Peyer's patch (tissue), 4 donors: ENCODE results near the gene PMPCA. TPM values are rescaled to one million over a fixed set of nuclear protein-coding genes. Genes with fewer than 3 reads are reported as not detected.
A peak's percentile ranks its signal among the peaks of the same experiment; 100 is the strongest.

Experiments used
- DNase-seq, 3 donors: peaks; one replicate each; pipeline ENCODE4 v3.0.0-alpha.2; 2017 to 2019
- H3K27ac ChIP-seq, 4 donors: fragments of 200-600 bp; sonication (generic); one replicate each; pipeline ENCODE4 v1.5.1; 2016 to 2019
- H3K27me3 ChIP-seq, 2 donors: fragments of 200-600 bp; sonication (generic); one replicate each; pipeline ENCODE4 v1.5.1; 2019
- H3K36me3 ChIP-seq, 3 donors: fragments of 200-600 bp; sonication (generic); one replicate each; pipeline ENCODE4 v1.5.1; 2016 to 2019
- H3K4me1 ChIP-seq, 4 donors: fragments of 200-600 bp; sonication (generic); one replicate each; pipeline ENCODE4 v1.5.1; 2016 to 2019
- H3K4me3 ChIP-seq, 4 donors: fragments of 200-600 bp; sonication (generic); 1 replicate in 3 of 4; 2 replicates in 1 of 4; pipeline ENCODE4 v1.5.1; 2016 to 2019; ENCODE audit warnings: mild to moderate bottlenecking in 1 of 4
- H3K9me3 ChIP-seq, 4 donors: fragments of 200-600 bp; sonication (generic); one replicate each; pipeline ENCODE4 v1.5.1; 2016 to 2019; ENCODE audit warnings: mild to moderate bottlenecking in 1 of 4
- POLR2A ChIP-seq, 2 donors: fragments of 450-650 bp; IDR thresholded peaks; one replicate each; pipeline ENCODE4 v1.5.1; 2017; ENCODE audit warnings: antibody characterized with exemption in 2 of 2, mild to moderate bottlenecking in 2 of 2, moderate library complexity in 2 of 2
- total RNA-seq, 4 donors: library from RNA; depleted of rRNA; stranded (reverse); fragments of >200 nt; gene quantifications; one replicate each; pipeline ENCODE4 v1.1.0, GENCODE V29; 2016
- TF ChIP-seq, protein P1 (sequence below), 6 experiments: fragments of 450-650 bp in 4 of 6; fragments of 200-600 bp in 2 of 6; sonication (generic) in 1 of 6; IDR thresholded peaks; one replicate each; pipeline ENCODE4 v1.5.1; 2017 to 2019; ENCODE audit warnings: antibody characterized with exemption in 6 of 6, mild to moderate bottlenecking in 3 of 6, moderate library complexity in 1 of 6

PMPCA gene
- total RNA-seq, 4 donors from 2014 or later = 32.8 to 73.4 (median 47.3) TPM

DNA sequence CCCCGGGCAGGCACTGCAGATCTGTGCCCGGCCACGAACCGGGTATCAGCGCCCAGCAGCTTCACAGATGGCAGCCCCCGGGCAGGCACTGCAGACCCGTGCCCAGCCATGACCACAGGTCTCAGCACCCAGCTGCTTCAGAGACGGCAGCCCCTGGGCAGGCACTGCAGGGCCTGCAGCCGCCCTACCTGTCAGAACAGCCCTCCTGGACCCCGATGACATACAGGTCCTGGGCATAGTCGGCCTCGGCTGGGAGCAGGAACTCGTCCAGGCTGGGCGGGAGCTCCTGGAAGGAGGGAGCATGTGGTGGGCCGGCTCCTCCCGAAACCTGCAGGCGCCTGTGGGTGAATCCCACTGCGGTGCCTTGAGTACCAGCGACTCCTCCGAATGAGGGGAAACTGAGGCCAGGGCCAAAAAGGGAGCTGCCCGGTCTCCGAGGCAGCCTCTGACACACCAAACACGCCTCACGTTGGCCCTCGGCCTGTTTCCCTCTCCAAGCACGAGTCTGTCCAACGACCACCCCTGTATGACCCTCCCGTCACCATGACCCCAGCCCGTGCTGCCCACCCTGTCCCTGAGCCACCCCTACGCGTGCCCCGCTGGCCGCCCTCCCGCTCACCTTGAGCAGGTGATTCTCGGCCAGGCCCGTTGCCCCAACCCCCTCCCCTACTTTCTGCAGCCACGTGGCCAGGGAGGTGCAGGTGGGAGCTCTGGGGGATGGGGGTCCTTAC, 23.6 kb downstream of the PMPCA start:
- Histone ChIP-seq H3K9me3 (no peaks in the 10 kb centered on the region), H3K4me1 (peaks cover 0 to 27% (median 15%) of the 10 kb centered on the region in 4 donors), H3K36me3 (peaks cover 0 to 46% (median 0%) of the 10 kb centered on the region in 3 donors), H3K4me3 (no peak overlapping the region), H3K27me3 (no peaks in the 10 kb centered on the region), H3K27ac (no peak overlapping the region)
- no peak for TF ChIP-seq POLR2A (IDR thresholded peaks at IDR 0.05)
- TF ChIP-seq, protein P1, sequence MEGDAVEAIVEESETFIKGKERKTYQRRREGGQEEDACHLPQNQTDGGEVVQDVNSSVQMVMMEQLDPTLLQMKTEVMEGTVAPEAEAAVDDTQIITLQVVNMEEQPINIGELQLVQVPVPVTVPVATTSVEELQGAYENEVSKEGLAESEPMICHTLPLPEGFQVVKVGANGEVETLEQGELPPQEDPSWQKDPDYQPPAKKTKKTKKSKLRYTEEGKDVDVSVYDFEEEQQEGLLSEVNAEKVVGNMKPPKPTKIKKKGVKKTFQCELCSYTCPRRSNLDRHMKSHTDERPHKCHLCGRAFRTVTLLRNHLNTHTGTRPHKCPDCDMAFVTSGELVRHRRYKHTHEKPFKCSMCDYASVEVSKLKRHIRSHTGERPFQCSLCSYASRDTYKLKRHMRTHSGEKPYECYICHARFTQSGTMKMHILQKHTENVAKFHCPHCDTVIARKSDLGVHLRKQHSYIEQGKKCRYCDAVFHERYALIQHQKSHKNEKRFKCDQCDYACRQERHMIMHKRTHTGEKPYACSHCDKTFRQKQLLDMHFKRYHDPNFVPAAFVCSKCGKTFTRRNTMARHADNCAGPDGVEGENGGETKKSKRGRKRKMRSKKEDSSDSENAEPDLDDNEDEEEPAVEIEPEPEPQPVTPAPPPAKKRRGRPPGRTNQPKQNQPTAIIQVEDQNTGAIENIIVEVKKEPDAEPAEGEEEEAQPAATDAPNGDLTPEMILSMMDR (IDR thresholded peaks at IDR 0.05) = no peak
- DNase-seq = no peak

DNA sequence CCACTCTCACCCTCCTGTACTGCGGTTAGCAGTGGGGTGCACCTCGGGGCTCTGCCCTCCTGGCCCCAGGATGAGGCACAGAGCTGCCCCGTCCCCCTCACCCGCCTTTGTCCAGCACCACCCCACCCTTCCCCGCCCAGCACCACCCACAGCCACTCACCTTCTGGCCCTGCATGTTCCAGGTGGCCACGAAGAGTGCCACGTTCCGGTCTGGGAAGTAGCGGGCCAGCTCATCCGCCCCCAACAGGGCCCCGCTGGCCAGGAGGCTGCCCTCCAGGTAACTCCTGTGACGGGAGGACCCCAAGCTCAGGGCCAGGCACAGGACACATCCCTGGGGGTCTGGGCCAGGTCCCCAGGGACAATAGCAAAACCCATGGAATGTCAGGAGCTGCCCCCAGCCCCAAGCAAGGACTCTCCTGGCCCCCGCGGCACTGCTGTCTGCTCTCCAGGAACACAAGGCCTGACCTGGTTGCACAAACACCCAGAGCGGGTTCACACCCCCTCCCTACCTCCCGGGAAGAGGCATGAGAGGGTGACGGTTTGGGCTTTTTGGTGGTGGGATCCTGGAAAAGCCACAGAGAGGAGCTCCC, 24.2 kb downstream of the PMPCA start:
- Histone ChIP-seq H3K4me1 (peaks cover 0 to 27% (median 15%) of the 10 kb centered on the region in 4 donors), H3K36me3 (peaks cover 0 to 39% (median 0%) of the 10 kb centered on the region in 3 donors), H3K27ac (no peak overlapping the region), H3K9me3 (no peaks in the 10 kb centered on the region), H3K27me3 (no peaks in the 10 kb centered on the region), H3K4me3 (no peak overlapping the region)
- TF ChIP-seq POLR2A (IDR thresholded peaks at IDR 0.05) = no peak
- TF ChIP-seq, protein P1 (IDR thresholded peaks at IDR 0.05) = no peak
- DNase-seq = no peak

DNA sequence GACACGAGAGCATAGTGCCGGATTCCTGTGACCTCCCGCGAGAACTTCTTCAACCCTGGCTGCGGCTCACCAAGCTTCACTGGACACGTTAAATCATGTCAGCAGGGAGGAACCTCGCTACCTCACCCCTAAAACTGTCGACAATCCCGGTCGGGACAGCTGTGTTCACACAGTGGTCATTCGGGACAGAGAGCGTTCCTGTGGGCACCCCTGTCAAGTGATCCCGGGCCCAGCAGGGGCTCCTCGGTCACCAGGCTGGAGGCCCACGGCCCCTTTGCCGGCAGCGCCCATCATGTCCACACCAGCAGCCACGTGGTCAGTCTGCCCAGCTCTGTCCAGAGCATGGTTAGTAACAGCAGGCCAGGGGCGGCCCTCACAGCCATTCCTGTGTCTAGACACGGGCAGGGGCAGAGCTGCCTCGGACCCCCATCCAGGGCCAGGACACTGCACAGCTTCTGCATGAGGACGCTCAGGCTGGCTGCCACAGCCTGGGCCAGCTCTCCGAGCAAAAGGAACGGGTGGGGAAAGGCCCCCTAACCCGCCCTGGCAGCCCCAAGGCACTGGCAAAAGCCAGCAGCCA, 25.7 kb downstream of the PMPCA start:
- no peak overlapping the region for H3K27ac ChIP-seq
- H3K27me3 ChIP-seq = no peaks in the 10 kb centered on the region
- no peak for DNase-seq
- peaks cover 0 to 34% (median 0%) of the 10 kb centered on the region in 3 donors for H3K36me3 ChIP-seq
- TF ChIP-seq, protein P1 (IDR thresholded peaks at IDR 0.05) = no peak
- no peak for TF ChIP-seq POLR2A (IDR thresholded peaks at IDR 0.05)
- H3K9me3 ChIP-seq = no peaks in the 10 kb centered on the region
- no peak overlapping the region for H3K4me3 ChIP-seq
- H3K4me1 ChIP-seq = peaks cover 0 to 33% (median 17%) of the 10 kb centered on the region in 4 donors

DNA sequence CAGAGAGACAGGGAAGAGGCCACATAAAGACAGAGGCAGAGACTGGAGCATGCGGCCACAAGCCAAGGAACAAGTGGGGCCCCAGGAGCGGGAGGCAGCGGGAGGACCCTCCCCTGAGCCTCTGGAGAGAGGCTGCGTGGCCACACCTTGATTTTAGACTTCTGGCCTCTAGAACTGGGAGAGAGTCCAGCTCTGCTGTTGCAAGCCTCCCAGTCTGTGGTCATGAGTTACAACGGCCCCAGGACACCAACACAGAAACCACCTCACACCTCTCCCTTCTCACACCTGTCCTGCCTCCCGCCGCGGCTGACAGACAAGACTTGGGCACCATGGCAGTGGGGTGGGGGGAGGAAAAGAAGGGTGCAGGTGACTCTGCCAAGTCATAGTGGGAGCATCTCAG, 27.0 kb downstream of the PMPCA start:
- H3K27ac ChIP-seq = no peak overlapping the region
- H3K9me3 ChIP-seq = no peaks in the 10 kb centered on the region
- peak overlapping the region in 1 of 4 donors; percentile 94 for H3K4me3 ChIP-seq
- H3K36me3 ChIP-seq = peaks cover 0 to 39% (median 0%) of the 10 kb centered on the region in 3 donors
- H3K27me3 ChIP-seq = no peaks in the 10 kb centered on the region
- H3K4me1 ChIP-seq = peaks cover 0 to 33% (median 17%) of the 10 kb centered on the region in 4 donors
- no peak for TF ChIP-seq POLR2A (IDR thresholded peaks at IDR 0.05)
- TF ChIP-seq, protein P1 (IDR thresholded peaks at IDR 0.05) = no peak
- DNase-seq = no peak

DNA sequence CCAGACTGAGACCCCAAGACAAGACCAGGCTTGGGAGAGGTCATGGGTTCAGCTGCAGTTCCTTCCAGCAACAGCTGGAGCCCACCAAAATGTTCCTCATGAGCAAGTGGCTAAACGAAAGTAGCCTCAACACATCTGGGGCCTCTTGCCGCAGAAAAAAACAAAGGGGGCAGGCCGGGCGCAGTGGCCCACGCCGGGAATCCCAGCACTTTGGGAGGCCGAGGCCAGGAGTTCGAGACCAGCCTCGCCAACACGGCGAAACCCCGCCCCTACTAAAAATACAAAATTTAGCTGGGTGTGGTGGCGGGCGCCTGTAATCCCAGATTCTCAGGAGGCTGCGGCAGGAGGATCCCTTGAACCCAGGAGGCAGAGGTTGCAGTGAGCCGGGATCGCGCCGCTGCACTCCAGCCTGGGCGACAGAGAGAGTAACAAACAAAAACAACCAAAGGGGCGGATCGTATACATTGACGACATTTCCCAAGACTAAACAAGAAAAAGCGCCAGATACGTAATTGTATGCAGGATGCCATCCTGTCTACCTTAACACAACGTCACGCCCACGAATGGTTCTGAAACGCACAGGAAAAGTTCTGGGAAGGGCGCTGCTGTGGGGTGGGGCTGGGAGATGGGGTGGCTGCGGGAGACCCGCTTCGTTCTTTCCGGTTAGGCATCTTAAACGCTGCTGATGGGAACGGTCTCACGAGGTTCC, 27.5 kb downstream of the PMPCA start:
- no peaks in the 10 kb centered on the region for H3K27me3 ChIP-seq
- H3K27ac ChIP-seq = peak overlapping the region in 1 of 4 donors; percentile 87
- TF ChIP-seq, protein P1 (IDR thresholded peaks at IDR 0.05) = no peak
- TF ChIP-seq POLR2A (IDR thresholded peaks at IDR 0.05) = no peak
- H3K36me3 ChIP-seq = peaks cover 0 to 40% (median 0%) of the 10 kb centered on the region in 3 donors
- H3K9me3 ChIP-seq = no peaks in the 10 kb centered on the region
- peak overlapping the region; percentile 94 to 99 (median 96) for H3K4me3 ChIP-seq
- peaks cover 0 to 33% (median 17%) of the 10 kb centered on the region in 4 donors for H3K4me1 ChIP-seq
- DNase-seq = no peak
